Colonic mucosa (tissue), 4 donors: Measurements from ENCODE around the gene IFNAR1. TPM values are rescaled to one million over a fixed set of nuclear protein-coding genes. Genes with fewer than 3 reads are reported as not detected.

Source experiments
- DNase-seq: peaks from one replicate; pipeline ENCODE4 v3.0.0-alpha.2; 2020
- H3K27ac ChIP-seq: fragments of 200-600 bp; one replicate; pipeline ENCODE4 v1.8.0; 2021
- H3K27me3 ChIP-seq: fragments of 200-600 bp; one replicate; pipeline ENCODE4 v1.8.0; 2021
- H3K36me3 ChIP-seq: fragments of 200-600 bp; one replicate; pipeline ENCODE4 v1.8.0; 2021
- H3K4me1 ChIP-seq: fragments of 200-600 bp; one replicate; pipeline ENCODE4 v1.8.0; 2021; ENCODE audit warnings: mild to moderate bottlenecking
- H3K4me3 ChIP-seq: fragments of 200-600 bp; one replicate; pipeline ENCODE4 v1.8.0; 2021
- H3K9ac ChIP-seq, 2 donors: one replicate each; pipeline ENCODE4 v1.7.0; 2013; ENCODE audit warnings: control low read depth in 2 of 2, low read depth in 2 of 2, low read length in 2 of 2
- H3K9me3 ChIP-seq: fragments of 200-600 bp; one replicate; pipeline ENCODE4 v1.8.0; 2021
- intact Hi-C: fragments of 100-400 bp; cut with DNase I; formaldehyde crosslinking; loops from one replicate; pipeline ENCODE4 v1.14.1; 2022
- total RNA-seq, 2 donors: library from RNA; stranded (reverse); fragmentation: NEBNext Ultra II Directional in 1 of 2; extraction: Animal tissue kit (Norgen Biotek cat#: 25700) in 1 of 2; gene quantifications; one replicate each; pipeline ENCODE4 v1.2.1, GENCODE V29; 2021
- TF ChIP-seq, protein P1 (sequence below): fragments of 200-600 bp; IDR thresholded peaks from one replicate; pipeline ENCODE4 v1.8.0; 2022; ENCODE audit warnings: antibody characterized with exemption, mild to moderate bottlenecking
- donor health status: healthy.
- donor health status: DM: no; HTN: no; CAD: no.
- donor health status: DM: no; HTN: no; CAD: no.

IFNAR1 gene
- total RNA-seq, 2 donors from 2014 or later, result 32.3 to 62.2 TPM

DNA sequence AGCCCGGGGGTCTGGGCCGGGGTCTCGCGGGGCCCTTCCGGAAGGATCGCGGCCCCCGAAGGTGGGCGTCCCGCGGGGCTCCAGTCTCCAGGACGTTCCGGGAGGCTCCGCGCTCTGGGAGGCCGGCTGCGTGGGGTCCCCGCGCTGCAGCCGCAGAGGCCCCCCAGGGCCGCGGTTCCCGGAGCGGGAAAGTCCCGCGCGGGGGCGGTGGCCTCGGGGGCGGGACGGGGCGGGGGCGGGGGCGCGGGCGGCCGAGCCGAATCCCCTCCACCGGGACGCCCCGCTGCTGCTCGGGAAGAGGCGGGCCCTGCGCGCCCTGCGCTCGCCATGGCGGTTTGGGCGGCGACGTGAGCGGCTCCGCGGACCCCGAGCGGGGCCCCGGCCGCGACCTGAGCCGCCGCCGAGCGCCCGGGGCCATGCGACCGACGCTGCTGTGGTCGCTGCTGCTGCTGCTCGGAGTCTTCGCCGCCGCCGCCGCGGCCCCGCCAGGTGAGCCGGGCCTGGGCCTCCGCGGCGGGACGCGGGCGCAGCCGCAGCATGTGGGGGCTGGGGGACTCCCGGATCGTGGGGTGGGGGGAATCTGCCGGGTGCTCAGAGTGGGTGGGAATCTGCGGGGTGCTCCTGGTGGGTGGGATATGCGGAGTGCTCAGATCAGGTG, 78.5 kb downstream of the IFNAR1 start, which contains the start of gene IFNGR2:
Gene IFNGR2, plus strand, starts transcription at position 286 of the 658 bp plus-strand sequence. Its CDS starts 131 bp downstream, at position 417.
- H3K36me3 ChIP-seq, result no peaks in the 10 kb centered on the region
- no peak for DNase-seq
- H3K9ac ChIP-seq, result peak within 1 kb of the TSS; percentile 92 to 93
- H3K4me1 ChIP-seq, result peaks cover 9% of the 10 kb centered on the region
- no peaks in the 10 kb centered on the region for H3K9me3 ChIP-seq
- intact Hi-C loops, result no loop called here
- peak within 1 kb of the TSS; percentile 85 for H3K27ac ChIP-seq
- no peaks in the 10 kb centered on the region for H3K27me3 ChIP-seq
- H3K4me3 ChIP-seq, result peak within 1 kb of the TSS; percentile 82
- TF ChIP-seq, protein P1, sequence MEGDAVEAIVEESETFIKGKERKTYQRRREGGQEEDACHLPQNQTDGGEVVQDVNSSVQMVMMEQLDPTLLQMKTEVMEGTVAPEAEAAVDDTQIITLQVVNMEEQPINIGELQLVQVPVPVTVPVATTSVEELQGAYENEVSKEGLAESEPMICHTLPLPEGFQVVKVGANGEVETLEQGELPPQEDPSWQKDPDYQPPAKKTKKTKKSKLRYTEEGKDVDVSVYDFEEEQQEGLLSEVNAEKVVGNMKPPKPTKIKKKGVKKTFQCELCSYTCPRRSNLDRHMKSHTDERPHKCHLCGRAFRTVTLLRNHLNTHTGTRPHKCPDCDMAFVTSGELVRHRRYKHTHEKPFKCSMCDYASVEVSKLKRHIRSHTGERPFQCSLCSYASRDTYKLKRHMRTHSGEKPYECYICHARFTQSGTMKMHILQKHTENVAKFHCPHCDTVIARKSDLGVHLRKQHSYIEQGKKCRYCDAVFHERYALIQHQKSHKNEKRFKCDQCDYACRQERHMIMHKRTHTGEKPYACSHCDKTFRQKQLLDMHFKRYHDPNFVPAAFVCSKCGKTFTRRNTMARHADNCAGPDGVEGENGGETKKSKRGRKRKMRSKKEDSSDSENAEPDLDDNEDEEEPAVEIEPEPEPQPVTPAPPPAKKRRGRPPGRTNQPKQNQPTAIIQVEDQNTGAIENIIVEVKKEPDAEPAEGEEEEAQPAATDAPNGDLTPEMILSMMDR, result no peak

DNA sequence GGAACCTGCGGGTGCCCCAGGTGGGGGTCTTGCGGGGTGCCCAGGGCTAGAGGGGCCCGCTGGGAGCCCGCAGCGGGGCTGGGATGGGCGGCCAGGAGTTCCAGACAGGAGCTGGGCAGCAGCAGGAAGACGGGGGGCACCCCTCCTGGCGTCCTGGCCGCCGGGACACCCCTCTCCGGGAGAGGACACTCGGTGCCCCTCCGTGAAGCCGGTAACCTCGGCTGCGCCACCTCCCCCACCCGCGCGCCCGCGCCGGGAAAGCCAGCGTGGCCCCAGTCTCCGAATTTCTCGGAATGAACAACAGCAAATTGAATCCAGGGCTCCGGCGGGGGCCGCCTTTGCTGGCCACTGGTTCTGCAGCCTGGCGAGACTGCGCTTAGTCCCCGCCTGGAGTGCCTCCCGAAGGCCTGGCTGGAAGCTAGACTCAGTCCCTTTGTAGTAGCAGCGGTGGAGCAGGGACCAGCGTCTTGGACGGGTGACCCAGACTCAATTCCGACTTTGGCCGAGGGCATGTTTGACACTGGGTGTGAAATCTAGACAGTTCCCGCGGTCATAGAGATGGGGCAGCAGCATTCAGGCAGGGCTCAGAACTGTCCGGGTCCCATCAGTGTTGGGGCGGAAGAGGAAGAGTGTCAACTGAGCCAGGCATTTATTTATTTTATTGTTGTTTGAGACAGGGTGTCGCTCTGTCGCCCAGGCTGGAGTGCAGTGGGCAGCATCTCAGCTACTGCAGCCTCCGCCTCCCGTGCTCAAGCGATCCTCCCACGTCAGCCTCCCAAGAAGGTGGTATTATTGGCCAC, 79.2 kb downstream of the IFNAR1 start:
- Histone ChIP-seq H3K4me3 (peak overlapping the region; percentile 82), H3K27me3 (no peaks in the 10 kb centered on the region), H3K9me3 (no peaks in the 10 kb centered on the region), H3K9ac (peak overlapping the region; percentile 92 to 93), H3K36me3 (no peaks in the 10 kb centered on the region), H3K4me1 (peaks cover 9% of the 10 kb centered on the region), H3K27ac (peak overlapping the region; percentile 85)
- TF ChIP-seq, protein P1, result no peak
- intact Hi-C loops, result no loop called here
- peak; percentile 69 for DNase-seq

DNA sequence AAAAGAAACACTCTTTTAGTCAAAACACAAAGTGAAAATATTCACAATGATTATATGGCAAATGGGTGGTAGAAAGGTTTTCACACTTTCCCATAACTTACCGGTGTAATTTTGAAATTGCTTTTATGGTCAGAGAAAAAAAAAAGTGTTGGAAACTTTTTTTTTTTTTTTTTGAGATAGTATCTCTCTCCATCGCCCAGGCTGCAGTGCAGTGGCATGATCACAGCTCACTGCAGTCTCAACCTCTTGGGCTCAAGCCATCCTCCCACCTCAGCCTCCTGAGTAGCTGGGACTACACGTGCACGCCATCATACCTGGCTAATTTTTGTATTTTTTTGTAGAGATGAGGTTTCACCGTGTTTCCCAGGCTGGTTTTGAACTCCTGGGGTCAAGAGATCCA, 81.7 kb downstream of the IFNAR1 start:
- Histone ChIP-seq H3K9ac (no peak overlapping the region), H3K9me3 (no peaks in the 10 kb centered on the region), H3K4me3 (no peak overlapping the region), H3K36me3 (no peaks in the 10 kb centered on the region), H3K4me1 (peaks cover 11% of the 10 kb centered on the region), H3K27me3 (no peaks in the 10 kb centered on the region), H3K27ac (no peak overlapping the region)
- DNase-seq, result no peak
- intact Hi-C loops, result no loop called here
- TF ChIP-seq, protein P1, result no peak

Other genes starting within 250 kb of the IFNAR1 start
- gene IFNAR2, start 95.0 kb upstream of the IFNAR1 start, total RNA-seq, result 10 to 100 TPM in 1 of 2 donors, 1 to 10 TPM in 1; 7.0 to 19.5 TPM
- gene IL10RB, start 58.6 kb upstream of the IFNAR1 start, total RNA-seq, result 10 to 100 TPM; 48.0 to 86.3 TPM
- 100 to 1,000 TPM in 1 of 2 donors, 10 to 100 TPM in 1; 53.7 to 128 TPM for gene IFNGR2, start 78.4 kb downstream of the IFNAR1 start, total RNA-seq
- gene TMEM50B, start 155.0 kb downstream of the IFNAR1 start, total RNA-seq, result 10 to 100 TPM; 29.0 to 50.1 TPM
- 1 to 10 TPM; 1.2 to 2.8 TPM for gene DNAJC28, start 166.7 kb downstream of the IFNAR1 start, total RNA-seq
- gene GART, start 217.1 kb downstream of the IFNAR1 start, total RNA-seq, result 100 to 1,000 TPM in 1 of 2 donors, 10 to 100 TPM in 1; 52.7 to 100 TPM
- 100 to 1,000 TPM; 190 to 213 TPM for gene SON, start 218.1 kb downstream of the IFNAR1 start, total RNA-seq